Small intestine (tissue), 7 donors: Measurements from ENCODE around the gene AUH. TPM values are rescaled to one million over a fixed set of nuclear protein-coding genes. Genes with fewer than 3 reads are reported as not detected.
"Not testable (repeated sequence)": the region's sequence is repeated elsewhere in the genome, so short reads cannot be mapped to it uniquely, and the experiment has no call there.

Experiments
- DNase-seq, 2 donors: peaks; one replicate each; pipeline versions ENCODE4 v3.0.0 to v3.0.0-alpha.2; 2013
- FAIRE-seq: peaks from 2 replicates; lab custom pipeline; 2012; peaks lifted over from hg19 to GRCh38; lab: Jason Lieb, UNC
- H3K27ac ChIP-seq, 3 donors: one replicate each; pipeline ENCODE4 v1.5.1; 2013; ENCODE audit warnings: low read length in 2 of 3, mild to moderate bottlenecking in 2 of 3, control low read depth in 1 of 3, inconsistent platforms in 1 of 3, low read depth in 1 of 3, moderate library complexity in 1 of 3
- H3K27me3 ChIP-seq, 3 donors: one replicate each; pipeline ENCODE4 v1.6.1; 2013; ENCODE audit warnings: low read length in 3 of 3, inconsistent platforms in 1 of 3; ENCODE audit not compliant: control insufficient read depth in 3 of 3, insufficient read depth in 3 of 3
- H3K36me3 ChIP-seq, 3 donors: one replicate each; pipeline ENCODE4 v1.6.1; 2013; ENCODE audit warnings: low read length in 3 of 3, inconsistent platforms in 1 of 3, low read depth in 1 of 3, mild to moderate bottlenecking in 1 of 3, moderate library complexity in 1 of 3; ENCODE audit not compliant: control insufficient read depth in 3 of 3, insufficient read depth in 2 of 3
- H3K4me1 ChIP-seq, 3 donors: one replicate each; pipeline ENCODE4 v1.6.1; 2013; ENCODE audit warnings: low read length in 2 of 3, inconsistent platforms in 1 of 3, low read depth in 1 of 3, mild to moderate bottlenecking in 1 of 3, moderate library complexity in 1 of 3; ENCODE audit not compliant: control insufficient read depth in 3 of 3, insufficient read depth in 2 of 3
- H3K4me3 ChIP-seq, 3 donors: one replicate each; pipeline ENCODE4 v1.5.1; 2013; ENCODE audit warnings: low read length in 3 of 3, control low read depth in 1 of 3, inconsistent platforms in 1 of 3, low read depth in 1 of 3, mild to moderate bottlenecking in 1 of 3, moderate library complexity in 1 of 3
- H3K9me3 ChIP-seq, 2 donors: one replicate each; pipeline ENCODE4 v1.6.1; 2013; ENCODE audit warnings: low read depth in 1 of 2, low read length in 1 of 2; ENCODE audit not compliant: control insufficient read depth in 2 of 2, insufficient read depth in 1 of 2
- WGBS, 3 donors: extraction: QIAGEN DNeasy Blood & Tissue Kit; methylation state at CpG; one replicate each; pipeline ENCODE4 v1.1.7; 2013; 5-methylcytosine and 5-hydroxymethylcytosine counted together
- polyA plus RNA-seq, 4 donors: library from polyadenylated mRNA; stranded (reverse) in 3 of 4; unstranded in 1 of 4; fragments of 200-250 nt in 3 of 4; fragments of 120-200 nt in 1 of 4; gene quantifications; one replicate each; pipeline versions ENCODE4 v1.2.1 to v1.2.3, GENCODE V29; 2013
- donor health status: healthy with polysubstance abuse.
- donor health status: control.
- donor health status: control.
- donor health status: Bipolar disorder and iron deficiency.
- donor health status: healthy.

Gene AUH
- polyA plus RNA-seq, 4 donors, result 16.9 to 51.4 (median 27.2) TPM

- H3K27me3 ChIP-seq, H3K27ac ChIP-seq, DNase-seq, H3K4me1 ChIP-seq, H3K9me3 ChIP-seq, H3K36me3 ChIP-seq, FAIRE-seq, H3K4me3 ChIP-seq: not testable (repeated sequence)
- 93 to 99% (median 93%) methylated on average over 4 of the region's 4 CpGs for WGBS, 3 donors
Observed at GRCh38 chr9:91389686-91390085, 28.0 kb upstream of the AUH start.

GRCh38 chr9:91386765-91387164 is 25.0 kb upstream of the AUH start:
- Histone ChIP-seq H3K27ac (no peak overlapping the region), H3K4me3 (no peak overlapping the region), H3K9me3 (no peaks in the 10 kb centered on the region), H3K27me3 (no peaks in the 10 kb centered on the region), H3K4me1 (no peaks in the 10 kb centered on the region), H3K36me3 (no peaks in the 10 kb centered on the region)
- no peak for FAIRE-seq
- peak in 1 of 2 donors; percentile 27 for DNase-seq

GRCh38 chr9:91384954-91385353 is 23.2 kb upstream of the AUH start:
- H3K27me3 ChIP-seq, result no peaks in the 10 kb centered on the region
- 83 to 100% (median 88%) methylated on average over 1 of the region's 1 CpG for WGBS, 3 donors
- DNase-seq (no peak), FAIRE-seq (no peak)
- H3K27ac ChIP-seq, result no peak overlapping the region
- H3K4me3 ChIP-seq, result no peak overlapping the region
- H3K4me1 ChIP-seq, result no peaks in the 10 kb centered on the region
- no peaks in the 10 kb centered on the region for H3K9me3 ChIP-seq
- H3K36me3 ChIP-seq, result no peaks in the 10 kb centered on the region

GRCh38 chr9:91383577-91383976 is 21.9 kb upstream of the AUH start:
- H3K4me3 ChIP-seq, result no peak overlapping the region
- H3K27ac ChIP-seq, result no peak overlapping the region
- H3K27me3 ChIP-seq, result no peaks in the 10 kb centered on the region
- H3K4me1 ChIP-seq, result no peaks in the 10 kb centered on the region
- DNase-seq (no peak), FAIRE-seq (peak; percentile 5)
- no peaks in the 10 kb centered on the region for H3K9me3 ChIP-seq
- H3K36me3 ChIP-seq, result no peaks in the 10 kb centered on the region

- peak; percentile 33 for FAIRE-seq
- 92 to 100% (median 95%) methylated on average over 4 of the region's 4 CpGs for WGBS, 3 donors
Observed at GRCh38 chr9:91382298-91382697, 20.6 kb upstream of the AUH start.

GRCh38 chr9:91379426-91379825 is 17.7 kb upstream of the AUH start:
- no peak overlapping the region for H3K27ac ChIP-seq
- peaks cover 0 to 5% of the 10 kb centered on the region in 2 donors for H3K9me3 ChIP-seq
- 54 to 89% (median 80%) methylated on average over 3 of the region's 3 CpGs for WGBS, 3 donors
- FAIRE-seq (no peak), DNase-seq (no peak)
- H3K36me3 ChIP-seq, result no peaks in the 10 kb centered on the region
- no peaks in the 10 kb centered on the region for H3K27me3 ChIP-seq
- no peak overlapping the region for H3K4me3 ChIP-seq
- H3K4me1 ChIP-seq, result no peaks in the 10 kb centered on the region

More at GRCh38 chr9:91382298-91382697, 20.6 kb upstream of the AUH start:
- no peaks in the 10 kb centered on the region for H3K36me3 ChIP-seq
- H3K9me3 ChIP-seq, result peaks cover 0 to 5% of the 10 kb centered on the region in 2 donors
- no peak overlapping the region for H3K4me3 ChIP-seq
- no peak overlapping the region for H3K27ac ChIP-seq
- no peak for DNase-seq
- H3K27me3 ChIP-seq, result no peaks in the 10 kb centered on the region
- H3K4me1 ChIP-seq, result no peaks in the 10 kb centered on the region

GRCh38 chr9:91378695-91379127 is 17.0 kb upstream of the AUH start:
- DNase-seq (no peak), FAIRE-seq (no peak)
- Histone ChIP-seq H3K4me3 (no peak overlapping the region), H3K9me3 (peaks cover 0 to 5% of the 10 kb centered on the region in 2 donors), H3K4me1 (no peaks in the 10 kb centered on the region), H3K27ac (no peak overlapping the region), H3K36me3 (no peaks in the 10 kb centered on the region), H3K27me3 (no peaks in the 10 kb centered on the region)
- WGBS, 3 donors, result 71 to 79% (median 73%) methylated on average over 2 of the region's 2 CpGs

GRCh38 chr9:91378054-91378453 is 16.3 kb upstream of the AUH start:
- H3K4me3 ChIP-seq, H3K27ac ChIP-seq, FAIRE-seq, H3K27me3 ChIP-seq, DNase-seq, H3K4me1 ChIP-seq, H3K36me3 ChIP-seq, H3K9me3 ChIP-seq: not testable (repeated sequence)
- WGBS, 3 donors, result 95 to 97% (median 95%) methylated on average over 3 of the region's 3 CpGs

- FAIRE-seq (no peak), DNase-seq (no peak)
- 63 to 80% (median 80%) methylated on average over 4 of the region's 4 CpGs for WGBS, 3 donors
- Histone ChIP-seq H3K27me3 (no peaks in the 10 kb centered on the region), H3K9me3 (peaks cover 0 to 5% of the 10 kb centered on the region in 2 donors), H3K4me1 (peaks cover 0 to 4% (median 0%) of the 10 kb centered on the region in 3 donors), H3K4me3 (no peak overlapping the region), H3K36me3 (no peaks in the 10 kb centered on the region), H3K27ac (no peak overlapping the region)
Observed at GRCh38 chr9:91376239-91376638, 14.5 kb upstream of the AUH start.
